AG09309 (cell line): Measurements from ENCODE around the gene PARD3B.

ENCODE experiments used
- DNase-seq: peaks from one replicate; pipeline ENCODE4 v3.0.0-alpha.2; 2010; ENCODE audit warnings: low read depth
- H3K4me3 ChIP-seq: 2 replicates; pipeline ENCODE4 v1.5.1; 2011; ENCODE audit warnings: mild to moderate bottlenecking, low read depth, low read length, moderate library complexity; ENCODE audit not compliant: control insufficient read depth
- TF ChIP-seq, protein P1 (sequence below): IDR thresholded peaks from 2 replicates; pipeline ENCODE4 v1.5.1; 2011; ENCODE audit warnings: mild to moderate bottlenecking, low read depth, low read length, inconsistent platforms; ENCODE audit not compliant: insufficient read depth, control insufficient read depth; ENCODE audit errors: missing control alignments

Gene PARD3B

DNA sequence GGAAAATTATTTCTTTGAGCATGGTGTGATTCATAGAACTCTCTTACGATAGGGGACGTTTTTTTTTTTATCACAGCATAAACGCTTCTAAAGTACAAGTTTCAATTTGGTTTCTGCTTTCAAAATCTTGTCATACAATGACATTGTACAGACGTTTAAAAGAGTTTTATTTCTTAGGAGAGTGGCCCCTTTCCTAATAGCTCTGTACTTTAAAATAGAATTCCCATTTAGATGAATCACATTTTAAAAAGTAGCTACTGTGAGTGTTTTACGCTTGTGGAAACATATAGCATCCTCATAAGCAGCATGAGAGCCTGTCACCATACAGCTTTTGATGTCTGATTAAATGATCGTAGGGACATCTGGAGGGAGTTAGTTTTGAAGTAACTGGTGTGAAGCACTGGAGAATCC lies 510.9 kb downstream of the PARD3B start:
- no peak for DNase-seq
- H3K4me3 ChIP-seq = no peak overlapping the region
- TF ChIP-seq, protein P1, sequence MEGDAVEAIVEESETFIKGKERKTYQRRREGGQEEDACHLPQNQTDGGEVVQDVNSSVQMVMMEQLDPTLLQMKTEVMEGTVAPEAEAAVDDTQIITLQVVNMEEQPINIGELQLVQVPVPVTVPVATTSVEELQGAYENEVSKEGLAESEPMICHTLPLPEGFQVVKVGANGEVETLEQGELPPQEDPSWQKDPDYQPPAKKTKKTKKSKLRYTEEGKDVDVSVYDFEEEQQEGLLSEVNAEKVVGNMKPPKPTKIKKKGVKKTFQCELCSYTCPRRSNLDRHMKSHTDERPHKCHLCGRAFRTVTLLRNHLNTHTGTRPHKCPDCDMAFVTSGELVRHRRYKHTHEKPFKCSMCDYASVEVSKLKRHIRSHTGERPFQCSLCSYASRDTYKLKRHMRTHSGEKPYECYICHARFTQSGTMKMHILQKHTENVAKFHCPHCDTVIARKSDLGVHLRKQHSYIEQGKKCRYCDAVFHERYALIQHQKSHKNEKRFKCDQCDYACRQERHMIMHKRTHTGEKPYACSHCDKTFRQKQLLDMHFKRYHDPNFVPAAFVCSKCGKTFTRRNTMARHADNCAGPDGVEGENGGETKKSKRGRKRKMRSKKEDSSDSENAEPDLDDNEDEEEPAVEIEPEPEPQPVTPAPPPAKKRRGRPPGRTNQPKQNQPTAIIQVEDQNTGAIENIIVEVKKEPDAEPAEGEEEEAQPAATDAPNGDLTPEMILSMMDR = no peak

DNA sequence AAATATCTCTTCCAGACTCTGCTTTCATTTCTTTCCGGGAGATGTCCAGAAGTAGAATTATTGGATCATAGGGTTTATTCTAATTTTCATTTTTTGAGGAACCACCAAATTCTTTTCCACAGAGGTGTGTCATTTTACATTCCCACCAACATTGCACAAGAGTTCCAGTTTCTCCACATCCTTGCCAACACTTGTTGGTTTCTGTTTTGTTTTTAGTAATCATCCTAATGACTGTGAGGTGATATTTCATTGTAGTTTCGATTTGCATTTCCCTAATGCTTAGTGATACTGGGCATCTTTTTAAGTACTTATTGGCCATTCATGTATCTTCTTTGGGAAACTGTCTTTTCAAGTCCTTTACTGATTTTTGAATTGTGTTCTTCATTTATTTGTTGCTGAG lies 513.1 kb downstream of the PARD3B start:
- TF ChIP-seq, protein P1 = no peak
- no peak overlapping the region for H3K4me3 ChIP-seq
- DNase-seq = no peak

DNA sequence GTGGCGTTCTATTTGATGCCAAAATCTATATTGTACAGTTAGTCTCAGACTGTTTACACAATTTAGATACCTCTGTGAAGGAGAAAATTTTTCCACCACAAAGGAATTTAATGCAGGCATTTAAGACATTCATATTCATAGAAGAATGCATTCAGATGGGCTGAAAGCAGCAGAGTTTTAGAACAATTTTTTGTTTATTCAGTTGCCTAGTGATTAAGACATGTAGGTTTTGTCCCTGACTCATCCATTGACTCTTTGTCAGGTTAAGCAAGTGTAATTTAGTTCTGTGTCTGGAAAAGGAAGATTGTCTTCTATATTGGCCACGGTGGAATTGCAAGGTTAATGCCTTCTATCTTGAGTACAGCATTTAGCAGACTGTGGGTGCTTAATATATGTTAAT lies 515.0 kb downstream of the PARD3B start:
- TF ChIP-seq, protein P1 = no peak
- peak; percentile 32 for DNase-seq
- no peak overlapping the region for H3K4me3 ChIP-seq

DNA sequence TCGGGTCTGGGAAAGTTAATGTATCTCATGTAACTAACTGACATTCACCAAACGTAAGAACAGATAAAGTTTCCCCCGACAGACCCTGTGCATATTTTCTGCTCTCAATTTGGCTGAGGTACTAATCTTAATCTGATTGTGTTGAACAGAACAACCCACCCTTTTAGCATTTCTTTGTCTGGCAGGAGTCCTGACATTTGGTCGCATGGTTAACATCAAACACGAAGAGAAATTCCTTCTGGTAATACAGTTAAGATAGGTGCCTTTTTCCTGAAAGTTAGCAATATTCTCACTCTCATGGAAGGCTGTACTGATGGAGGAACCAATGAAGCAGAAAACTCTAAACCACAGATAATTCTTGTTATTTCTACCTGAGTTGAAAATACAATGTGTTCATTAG lies 520.8 kb downstream of the PARD3B start:
- TF ChIP-seq, protein P1 = no peak
- DNase-seq = no peak
- H3K4me3 ChIP-seq = no peak overlapping the region

DNA sequence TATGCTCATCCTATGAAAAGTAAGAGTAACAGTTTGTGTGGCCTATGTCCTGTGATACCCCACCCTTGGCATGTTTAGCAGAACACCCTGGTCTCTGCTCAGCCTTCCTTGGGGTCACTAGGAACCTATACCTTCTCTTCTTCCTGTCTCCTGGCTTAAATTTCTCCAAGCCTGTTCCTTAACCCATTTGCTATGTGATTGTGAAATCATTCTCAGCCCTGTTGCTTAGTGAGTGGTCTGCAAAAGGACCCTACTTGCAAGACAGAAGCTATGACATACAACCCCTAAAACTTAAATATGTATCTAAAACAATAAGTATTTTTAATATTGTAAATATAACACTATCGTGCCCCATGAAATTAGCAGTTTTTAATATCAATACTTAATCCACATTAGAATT lies 524.7 kb downstream of the PARD3B start:
- TF ChIP-seq, protein P1 = no peak
- no peak overlapping the region for H3K4me3 ChIP-seq
- no peak for DNase-seq

DNA sequence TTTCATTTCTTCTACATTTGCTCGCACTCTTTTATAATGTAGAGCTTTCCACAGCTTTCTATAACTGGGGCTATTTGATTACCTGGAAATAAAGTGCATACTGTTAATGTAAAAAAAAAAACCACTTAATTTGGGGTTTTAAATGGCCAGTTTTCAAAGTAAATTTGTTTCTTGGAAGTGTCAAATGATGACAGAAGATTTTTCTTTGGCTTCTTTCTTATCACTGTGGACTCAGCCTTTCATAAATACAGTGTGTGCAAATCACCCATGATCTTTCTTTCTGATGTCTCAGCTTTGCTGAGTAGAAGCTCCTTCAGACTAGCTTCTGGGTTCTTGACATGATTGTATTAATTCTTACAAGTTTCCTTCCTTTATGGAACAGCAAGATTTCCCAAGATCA lies 525.6 kb downstream of the PARD3B start:
- TF ChIP-seq, protein P1 = no peak
- no peak overlapping the region for H3K4me3 ChIP-seq

DNA sequence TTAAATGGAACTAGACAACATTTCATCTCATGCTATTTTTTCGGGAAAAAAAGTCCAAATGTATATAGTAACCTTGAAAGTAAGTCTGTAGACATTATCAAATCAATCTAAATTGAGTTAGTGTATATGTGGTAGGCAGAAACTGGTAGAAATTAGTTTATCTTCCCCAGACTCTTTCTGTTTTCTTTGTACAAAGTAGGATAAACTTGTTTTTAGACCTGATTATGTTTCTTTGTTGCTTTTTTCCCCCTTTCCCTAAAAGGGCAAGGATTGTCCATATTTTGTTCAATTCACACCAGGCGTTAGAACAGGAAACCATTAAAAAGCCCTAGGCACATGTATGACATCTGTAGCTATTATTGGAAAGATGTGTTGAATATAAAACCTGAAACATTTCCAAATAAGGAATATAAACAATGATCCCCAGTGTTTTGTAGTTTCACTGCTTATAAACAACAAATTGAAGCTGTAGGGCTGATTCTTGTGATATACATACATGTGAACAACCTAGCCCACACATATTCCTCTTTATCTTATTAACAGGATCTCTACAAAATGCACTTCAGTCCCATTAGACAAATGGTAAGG lies 528.3 kb downstream of the PARD3B start:
- TF ChIP-seq, protein P1 = no peak
- DNase-seq = no peak
- H3K4me3 ChIP-seq = no peak overlapping the region

More for the DNA sequence above, 525.6 kb downstream of the PARD3B start:
- DNase-seq = no peak
